HG03135 (cell line): ENCODE results near the gene RAD9A.
A peak's percentile ranks its signal among the peaks of the same experiment; 100 is the strongest.
"Not testable (repeated sequence)": the region's sequence is repeated elsewhere in the genome, so short reads cannot be mapped to it uniquely, and the experiment has no call there.

Experiments
- ATAC-seq: cut with Tn5 transposase; IDR thresholded peaks from one replicate; pipeline ENCODE4 v1.9.1; 2021; ENCODE audit warnings: mild to moderate bottlenecking, moderate library complexity; ENCODE audit not compliant: unreplicated experiment

Gene RAD9A

GRCh38 chr11:67393990-67394389, 2.2 kb downstream of the RAD9A start:
- ATAC-seq = no peak

- no peak for ATAC-seq
Observed at GRCh38 chr11:67395555-67396258, 3.9 kb downstream of the RAD9A start.

- ATAC-seq = no peak
Observed at GRCh38 chr11:67396259-67396581, 4.4 kb downstream of the RAD9A start.

GRCh38 chr11:67396587-67397389, 5.0 kb downstream of the RAD9A start:
- no peak for ATAC-seq

- ATAC-seq = no peak
Observed at GRCh38 chr11:67397536-67397935, 5.8 kb downstream of the RAD9A start.

GRCh38 chr11:67397986-67398660, 6.3 kb downstream of the RAD9A start:
- ATAC-seq = no peak

- no peak for ATAC-seq
Observed at GRCh38 chr11:67398661-67399563, 7.1 kb downstream of the RAD9A start.

GRCh38 chr11:67400251-67400941, 8.6 kb downstream of the RAD9A start:
- no peak for ATAC-seq

- peak; percentile 10 for ATAC-seq
Observed at GRCh38 chr11:67400942-67401494, 9.2 kb downstream of the RAD9A start.

GRCh38 chr11:67401495-67402191, 9.9 kb downstream of the RAD9A start, which contains the start of gene PPP1CA:
Gene PPP1CA, minus strand, starts transcription at chr11:67401858. Its CDS starts 76 bp downstream, at chr11:67401782.
- ATAC-seq = peak; percentile 61

GRCh38 chr11:67402192-67402839, 10.5 kb downstream of the RAD9A start:
- not testable (repeated sequence) for ATAC-seq

- ATAC-seq = not testable (repeated sequence)
Observed at GRCh38 chr11:67403085-67403484, 11.3 kb downstream of the RAD9A start.

GRCh38 chr11:67404515-67405195, 12.9 kb downstream of the RAD9A start:
- ATAC-seq = no peak

GRCh38 chr11:67405196-67405567, 13.4 kb downstream of the RAD9A start:
- no peak for ATAC-seq

- ATAC-seq = no peak
Observed at GRCh38 chr11:67405688-67406339, 14.0 kb downstream of the RAD9A start.

GRCh38 chr11:67406420-67406968, 14.7 kb downstream of the RAD9A start:
- no peak for ATAC-seq

- no peak for ATAC-seq
Observed at GRCh38 chr11:67406969-67407687, 15.3 kb downstream of the RAD9A start.
